Testis (tissue), 3 donors: Measurements from ENCODE around the gene TPSB2. TPM values are rescaled to one million over a fixed set of nuclear protein-coding genes. Genes with fewer than 3 reads are reported as not detected.
"Not testable (repeated sequence)": the region's sequence is repeated elsewhere in the genome, so short reads cannot be mapped to it uniquely, and the experiment has no call there.

Experiments used
- DNase-seq: peaks from one replicate; pipeline ENCODE4 v3.0.0-alpha.2; 2019
- H3K27ac ChIP-seq, 2 donors: fragments of 200-600 bp; sonication (generic); one replicate each; pipeline ENCODE4 v1.5.1; 2019
- H3K27me3 ChIP-seq: fragments of 200-600 bp; sonication (generic); one replicate; pipeline ENCODE4 v1.5.1; 2019
- H3K36me3 ChIP-seq: fragments of 200-600 bp; sonication (generic); one replicate; pipeline ENCODE4 v1.5.1; 2017; ENCODE audit warnings: low read depth; ENCODE audit errors: missing control alignments
- H3K4me1 ChIP-seq: fragments of 200-600 bp; sonication (generic); one replicate; pipeline ENCODE4 v1.5.1; 2019
- H3K4me3 ChIP-seq, 2 donors: fragments of 200-600 bp; sonication (generic); one replicate each; pipeline ENCODE4 v1.5.1; 2017 to 2019
- H3K9me3 ChIP-seq: fragments of 200-600 bp; sonication (generic); one replicate; pipeline ENCODE4 v1.5.1; 2017
- POLR2A ChIP-seq: fragments of 450-650 bp; IDR thresholded peaks from one replicate; pipeline ENCODE4 v1.6.1; 2017; ENCODE audit warnings: antibody characterized with exemption, mild to moderate bottlenecking, moderate library complexity
- WGBS, 2 donors: methylation state at CpG; one replicate each; pipeline ENCODE4 v1.1.5; 2018; 5-methylcytosine and 5-hydroxymethylcytosine counted together
- intact Hi-C: fragments of 100-400 bp; cut with DNase I; formaldehyde crosslinking; loops from one replicate; pipeline ENCODE4 v1.15.1; 2023; ENCODE audit warnings: low total_unique reads
- polyA plus RNA-seq: library from polyadenylated mRNA; stranded (reverse); fragments of 350-450 nt; fragmentation: Illumina TruSeq; extraction: RNeasy Lipid Tissue Mini Kit (QIAGEN cat#74804); gene quantifications from one replicate; pipeline ENCODE4 v1.2.3, GENCODE V29; 2014; ENCODE audit warnings: low read depth, low replicate concordance; ENCODE audit not compliant: insufficient read depth
- total RNA-seq, 2 donors: library from RNA; depleted of rRNA; stranded (reverse); fragments of >200 nt; gene quantifications; one replicate each; pipeline ENCODE4 v1.2.3, GENCODE V29; 2016
- TF ChIP-seq, protein P1 (sequence below), 3 experiments: fragments of 450-650 bp in 2 of 3; fragments of 200-600 bp in 1 of 3; sonication (generic) in 1 of 3; IDR thresholded peaks; one replicate each; pipeline ENCODE4 v1.5.1; 2016 to 2019; ENCODE audit warnings: antibody characterized with exemption in 3 of 3, mild to moderate bottlenecking in 2 of 3, moderate library complexity in 1 of 3

TPSB2 gene
- total and polyA plus RNA-seq, 3 donors from 2014 or later: 10.8 to 49.5 (median 16.1) TPM

DNA sequence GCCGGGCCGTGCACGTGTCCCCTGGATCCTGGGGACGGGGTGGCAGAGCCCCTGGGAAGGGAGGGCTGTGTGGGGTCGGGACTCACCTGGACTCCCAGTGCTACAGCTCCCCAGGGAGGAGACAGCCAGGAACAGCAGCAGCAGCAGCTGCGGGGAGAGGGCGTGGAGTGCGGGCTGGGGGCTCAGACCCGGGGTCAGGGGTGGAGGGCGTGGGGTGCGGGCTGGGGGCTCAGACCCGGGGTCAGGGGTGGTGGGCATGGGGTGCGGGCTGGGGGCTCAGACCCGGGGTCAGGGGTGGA lies 46.5 kb upstream of the TPSB2 start:
- WGBS, 2 donors: 80 to 84% methylated on average over 1 to 5 of the region's 14 CpGs
- Histone ChIP-seq H3K27me3 (no peaks in the 10 kb centered on the region), H3K9me3 (no peaks in the 10 kb centered on the region), H3K4me3 (no peak overlapping the region), H3K36me3 (no peaks in the 10 kb centered on the region), H3K4me1 (peaks cover 4% of the 10 kb centered on the region), H3K27ac (no peak overlapping the region)
- TF ChIP-seq, protein P1, sequence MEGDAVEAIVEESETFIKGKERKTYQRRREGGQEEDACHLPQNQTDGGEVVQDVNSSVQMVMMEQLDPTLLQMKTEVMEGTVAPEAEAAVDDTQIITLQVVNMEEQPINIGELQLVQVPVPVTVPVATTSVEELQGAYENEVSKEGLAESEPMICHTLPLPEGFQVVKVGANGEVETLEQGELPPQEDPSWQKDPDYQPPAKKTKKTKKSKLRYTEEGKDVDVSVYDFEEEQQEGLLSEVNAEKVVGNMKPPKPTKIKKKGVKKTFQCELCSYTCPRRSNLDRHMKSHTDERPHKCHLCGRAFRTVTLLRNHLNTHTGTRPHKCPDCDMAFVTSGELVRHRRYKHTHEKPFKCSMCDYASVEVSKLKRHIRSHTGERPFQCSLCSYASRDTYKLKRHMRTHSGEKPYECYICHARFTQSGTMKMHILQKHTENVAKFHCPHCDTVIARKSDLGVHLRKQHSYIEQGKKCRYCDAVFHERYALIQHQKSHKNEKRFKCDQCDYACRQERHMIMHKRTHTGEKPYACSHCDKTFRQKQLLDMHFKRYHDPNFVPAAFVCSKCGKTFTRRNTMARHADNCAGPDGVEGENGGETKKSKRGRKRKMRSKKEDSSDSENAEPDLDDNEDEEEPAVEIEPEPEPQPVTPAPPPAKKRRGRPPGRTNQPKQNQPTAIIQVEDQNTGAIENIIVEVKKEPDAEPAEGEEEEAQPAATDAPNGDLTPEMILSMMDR (IDR thresholded peaks at IDR 0.05): no peak
- TF ChIP-seq POLR2A: no peak
- intact Hi-C loops: no loop called here
- DNase-seq: no peak

DNA sequence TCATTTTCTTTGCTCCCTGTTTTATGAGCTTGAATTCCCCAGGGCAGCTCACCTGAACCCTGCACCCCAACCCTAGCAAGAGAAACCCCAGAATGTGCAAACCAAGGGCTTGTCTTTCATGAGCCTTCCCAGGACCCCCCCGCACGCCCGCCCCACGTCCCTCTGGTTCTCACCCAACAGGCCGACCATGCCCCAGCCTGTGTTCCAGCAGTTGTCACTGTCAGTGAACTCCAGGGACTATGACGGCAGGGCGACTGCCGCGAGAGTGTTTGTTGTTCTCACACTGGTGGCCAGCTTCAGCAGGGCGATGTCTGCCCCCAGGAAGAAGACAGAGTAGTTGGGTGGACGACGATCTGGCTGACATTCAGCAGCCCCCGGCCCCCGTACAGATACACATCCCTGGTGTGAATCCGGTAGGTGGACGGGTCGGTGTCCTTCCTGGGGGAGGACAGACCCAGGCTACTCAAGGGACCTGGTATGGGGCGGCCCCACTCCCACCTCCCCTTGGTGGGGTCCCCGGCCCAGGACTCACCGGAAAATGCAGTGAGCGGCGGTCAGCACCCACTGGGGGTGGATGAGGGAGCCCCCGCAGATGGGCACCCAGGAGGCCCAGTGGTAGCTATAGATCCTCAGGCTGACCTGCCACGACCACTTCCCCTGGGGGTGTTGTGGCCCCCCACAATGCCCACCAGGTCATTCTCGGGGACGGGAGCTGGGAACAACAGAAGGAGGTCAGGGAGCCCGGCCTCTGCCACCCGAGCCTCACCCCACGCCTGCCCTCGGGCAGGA lies 46.0 kb upstream of the TPSB2 start:
- Histone ChIP-seq H3K36me3 (no peaks in the 10 kb centered on the region), H3K27ac (no peak overlapping the region), H3K9me3 (no peaks in the 10 kb centered on the region), H3K4me1 (peaks cover 4% of the 10 kb centered on the region), H3K4me3 (no peak overlapping the region), H3K27me3 (no peaks in the 10 kb centered on the region)
- intact Hi-C loops: no loop called here
- no peak for DNase-seq
- 70 to 80% methylated on average over 7 to 29 of the region's 30 CpGs for WGBS, 2 donors
- TF ChIP-seq, protein P1 (IDR thresholded peaks at IDR 0.05): no peak
- TF ChIP-seq POLR2A: no peak

DNA sequence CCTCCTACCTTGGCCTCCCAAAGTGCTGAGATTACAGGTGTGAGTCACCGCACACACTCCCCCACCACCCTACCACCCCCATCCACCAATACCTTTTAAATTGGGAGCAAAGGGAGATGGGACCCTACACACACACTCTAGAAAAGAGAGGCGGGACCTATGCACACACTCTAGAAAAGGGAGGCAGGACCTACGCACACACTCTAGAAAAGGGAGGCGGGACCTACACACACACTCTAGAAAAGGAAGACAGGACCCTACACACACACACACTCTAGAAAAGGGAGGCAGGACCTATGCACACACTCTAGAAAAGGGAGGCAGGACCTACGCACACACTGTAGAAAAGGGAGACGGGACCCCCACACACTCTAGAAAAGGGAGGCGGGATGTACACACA lies 44.8 kb upstream of the TPSB2 start:
- Histone ChIP-seq H3K4me1 (peaks cover 4% of the 10 kb centered on the region), H3K4me3 (no peak overlapping the region), H3K27ac (no peak overlapping the region), H3K9me3 (no peaks in the 10 kb centered on the region), H3K36me3 (no peaks in the 10 kb centered on the region), H3K27me3 (no peaks in the 10 kb centered on the region)
- TF ChIP-seq, protein P1 (IDR thresholded peaks at IDR 0.05): no peak
- no peak for TF ChIP-seq POLR2A
- DNase-seq: no peak
- intact Hi-C loops: no loop called here
- 93 to 96% methylated on average over 7 of the region's 7 CpGs for WGBS, 2 donors

DNA sequence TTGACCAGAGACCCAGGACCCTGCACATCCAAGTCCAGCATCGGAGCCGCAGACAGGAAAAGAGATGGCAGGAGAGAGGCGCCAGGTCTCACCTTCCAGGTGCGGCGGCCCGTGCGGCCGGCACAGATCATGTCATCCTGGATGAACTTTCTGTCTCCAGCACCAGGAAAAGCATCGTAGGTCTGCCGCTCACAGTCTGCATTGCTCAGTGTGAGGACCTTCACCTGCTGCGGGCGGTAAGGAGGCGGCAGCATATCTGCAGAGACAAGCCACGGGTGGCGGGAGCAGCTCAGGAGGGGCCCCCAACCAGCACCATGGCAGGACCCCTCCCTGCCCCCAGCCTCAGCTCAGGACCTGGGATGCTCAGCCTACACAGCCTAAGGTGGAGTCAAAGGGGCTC lies 43.8 kb upstream of the TPSB2 start:
- peaks cover 4% of the 10 kb centered on the region for H3K4me1 ChIP-seq
- no peak overlapping the region for H3K4me3 ChIP-seq
- no peaks in the 10 kb centered on the region for H3K36me3 ChIP-seq
- DNase-seq: no peak
- no peaks in the 10 kb centered on the region for H3K9me3 ChIP-seq
- no peaks in the 10 kb centered on the region for H3K27me3 ChIP-seq
- WGBS, 2 donors: 89 to 98% methylated on average over 12 to 15 of the region's 15 CpGs
- TF ChIP-seq POLR2A: no peak
- intact Hi-C loops: no loop called here
- H3K27ac ChIP-seq: no peak overlapping the region

DNA sequence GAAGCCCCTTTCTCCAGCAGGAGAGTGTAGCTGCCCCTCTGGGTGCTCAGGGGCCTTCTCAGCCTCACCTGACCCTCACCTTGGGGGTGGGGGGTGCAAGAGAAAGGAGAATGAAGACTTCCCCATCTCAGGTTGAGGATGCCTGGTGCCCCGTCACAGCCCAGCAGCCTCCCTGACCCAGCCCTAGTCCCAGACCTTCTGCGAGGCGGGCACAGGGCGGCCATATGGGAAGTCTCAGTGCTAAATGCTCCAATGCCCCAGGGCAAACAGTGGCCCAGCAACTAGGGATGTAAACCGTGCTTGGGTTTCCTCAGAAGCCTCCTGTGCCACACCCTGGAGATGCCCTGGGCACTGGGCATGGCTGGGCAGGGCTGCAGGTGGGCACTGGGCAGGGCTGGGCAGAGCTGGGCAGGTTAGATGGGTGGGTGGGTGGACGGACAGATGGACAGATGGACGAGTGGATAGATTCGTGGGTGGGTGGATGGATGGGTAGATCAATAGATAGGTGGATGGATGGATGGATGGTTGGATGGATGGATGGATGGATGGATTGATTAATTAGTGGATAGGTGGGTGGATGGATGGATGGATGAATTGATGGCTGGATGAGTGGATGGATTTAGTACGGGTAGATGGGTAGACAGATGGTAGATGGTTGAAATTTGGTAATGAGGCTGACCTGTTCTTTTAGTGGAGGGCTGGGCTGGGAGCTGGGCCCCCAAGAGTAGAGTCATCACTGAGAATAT lies 42.6 kb upstream of the TPSB2 start:
- Histone ChIP-seq H3K27ac (no peak overlapping the region), H3K9me3 (no peaks in the 10 kb centered on the region), H3K4me1 (peaks cover 4% of the 10 kb centered on the region), H3K36me3 (no peaks in the 10 kb centered on the region), H3K27me3 (no peaks in the 10 kb centered on the region), H3K4me3 (no peak overlapping the region)
- no peak for DNase-seq
- WGBS, 2 donors: 84 to 89% methylated on average over 5 to 9 of the region's 9 CpGs
- intact Hi-C loops: no loop called here
- TF ChIP-seq, protein P1 (IDR thresholded peaks at IDR 0.05): no peak
- TF ChIP-seq POLR2A: no peak

DNA sequence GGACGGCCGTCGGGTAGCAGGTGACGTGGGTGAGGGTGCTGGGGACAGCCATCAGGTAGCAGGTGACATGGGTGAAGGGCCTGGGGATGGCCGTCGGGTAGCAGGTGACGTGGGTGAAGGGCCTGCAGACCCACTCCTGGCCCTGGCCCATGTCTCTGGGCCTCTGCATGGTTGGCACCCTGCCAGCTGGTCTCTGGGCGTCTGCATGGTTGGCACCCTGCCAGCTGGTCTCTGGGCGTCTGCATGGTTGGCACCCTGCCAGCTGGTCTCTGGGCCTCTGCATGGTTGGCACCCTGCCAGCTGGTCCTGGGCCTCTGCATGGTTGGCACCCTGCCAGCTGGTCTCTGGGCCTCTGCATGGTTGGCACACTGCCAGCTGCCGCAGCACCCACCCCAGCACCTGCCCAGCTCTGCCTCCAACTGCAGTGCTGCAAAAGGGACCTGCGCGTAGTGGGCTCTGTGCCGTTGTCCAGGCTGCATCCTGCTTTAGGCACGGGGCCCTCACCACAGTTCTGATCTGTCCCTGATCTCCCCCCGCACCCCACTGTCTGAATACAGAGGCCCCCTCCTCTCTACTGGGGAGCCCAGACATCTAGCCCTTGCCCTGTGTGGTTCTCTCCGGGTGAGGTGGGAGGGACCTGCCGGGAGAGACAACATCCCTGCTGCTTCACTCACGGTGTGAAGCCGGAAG lies 41.9 kb upstream of the TPSB2 start:
- WGBS, 2 donors: 25 to 26% methylated on average over 12 to 19 of the region's 19 CpGs
- H3K4me1 ChIP-seq, H3K36me3 ChIP-seq, H3K27ac ChIP-seq, DNase-seq, H3K9me3 ChIP-seq, H3K4me3 ChIP-seq, H3K27me3 ChIP-seq, intact Hi-C loops: not testable (repeated sequence)
